ENCODE results near the gene SLC16A1. TPM values are rescaled to one million over a fixed set of nuclear protein-coding genes. Genes with fewer than 3 reads are reported as not detected.

SLC16A1 gene
- total and polyA plus RNA-seq, 4 donors, result 28.3 to 87.3 (median 34.5) TPM

GRCh38 chr1:112889052-112889768 lies 66.8 kb downstream of the SLC16A1 start:
- TF ChIP-seq GABPA (IDR thresholded peaks at IDR 0.05 in 1 of 2, conservative IDR thresholded peaks at IDR 0.05 in 1 of 2) (no peak), CTCF (IDR thresholded peaks at IDR 0.05; ENCODE audit: low read depth, low read length, missing input control) (no peak), ZBTB33 (IDR thresholded peaks at IDR 0.05) (no peak), FOXA1 (IDR thresholded peaks at IDR 0.05) (no peak), EGR1 (IDR thresholded peaks at IDR 0.05; ENCODE audit: low read depth in 2 of 2) (no peak), SP1 (IDR thresholded peaks at IDR 0.05) (no peak), FOXA2 (IDR thresholded peaks at IDR 0.05) (no peak), MAX (IDR thresholded peaks at IDR 0.05) (no peak), ATF3 (IDR thresholded peaks at IDR 0.05) (no peak), YY1 (IDR thresholded peaks at IDR 0.05) (no peak), HNF4G (IDR thresholded peaks at IDR 0.05) (no peak), RXRA (IDR thresholded peaks at IDR 0.05) (no peak), RAD21 (IDR thresholded peaks at IDR 0.05) (no peak), HNF4A (conservative IDR thresholded peaks at IDR 0.05) (no peak), JUND (IDR thresholded peaks at IDR 0.05) (no peak), NR2F2 (IDR thresholded peaks at IDR 0.05) (no peak), TAF1 (conservative IDR thresholded peaks at IDR 0.05) (no peak), REST (IDR thresholded peaks at IDR 0.05) (no peak)
- Histone ChIP-seq H3K9me3 (ENCODE audit: control insufficient read depth in 4 of 4, low read length in 3 of 4) (peaks cover 0 to 4% (median 1%) of the 10 kb centered on the region in 4 donors), H3K4me1 (ENCODE audit: control insufficient read depth in 4 of 4, insufficient read depth in 4 of 4, low read length in 3 of 4) (no peaks in the 10 kb centered on the region), H3K36me3 (ENCODE audit: control insufficient read depth in 4 of 4, insufficient read depth in 3 of 4, low read depth in 1 of 4, low read length in 3 of 4) (no peaks in the 10 kb centered on the region), H3K9ac (ENCODE audit: low read depth in 1 of 2, low read length in 2 of 2) (no peak overlapping the region), H3K4me3 (ENCODE audit: low read depth in 1 of 3, low read length in 3 of 3) (no peak overlapping the region), H3K27me3 (ENCODE audit: control insufficient read depth in 4 of 4, insufficient read depth in 4 of 4, low read length in 3 of 4) (no peaks in the 10 kb centered on the region), H3K27ac (ENCODE audit: low read depth in 1 of 2, low read length in 2 of 2) (no peak overlapping the region)
- WGBS, result 52% methylated on average over 2 of the region's 2 CpGs
- DNase-seq (ENCODE audit: low spot score), result no peak
